ENCODE measurements around the gene CHRND.
A peak's percentile ranks its signal among the peaks of the same experiment; 100 is the strongest.

DNA sequence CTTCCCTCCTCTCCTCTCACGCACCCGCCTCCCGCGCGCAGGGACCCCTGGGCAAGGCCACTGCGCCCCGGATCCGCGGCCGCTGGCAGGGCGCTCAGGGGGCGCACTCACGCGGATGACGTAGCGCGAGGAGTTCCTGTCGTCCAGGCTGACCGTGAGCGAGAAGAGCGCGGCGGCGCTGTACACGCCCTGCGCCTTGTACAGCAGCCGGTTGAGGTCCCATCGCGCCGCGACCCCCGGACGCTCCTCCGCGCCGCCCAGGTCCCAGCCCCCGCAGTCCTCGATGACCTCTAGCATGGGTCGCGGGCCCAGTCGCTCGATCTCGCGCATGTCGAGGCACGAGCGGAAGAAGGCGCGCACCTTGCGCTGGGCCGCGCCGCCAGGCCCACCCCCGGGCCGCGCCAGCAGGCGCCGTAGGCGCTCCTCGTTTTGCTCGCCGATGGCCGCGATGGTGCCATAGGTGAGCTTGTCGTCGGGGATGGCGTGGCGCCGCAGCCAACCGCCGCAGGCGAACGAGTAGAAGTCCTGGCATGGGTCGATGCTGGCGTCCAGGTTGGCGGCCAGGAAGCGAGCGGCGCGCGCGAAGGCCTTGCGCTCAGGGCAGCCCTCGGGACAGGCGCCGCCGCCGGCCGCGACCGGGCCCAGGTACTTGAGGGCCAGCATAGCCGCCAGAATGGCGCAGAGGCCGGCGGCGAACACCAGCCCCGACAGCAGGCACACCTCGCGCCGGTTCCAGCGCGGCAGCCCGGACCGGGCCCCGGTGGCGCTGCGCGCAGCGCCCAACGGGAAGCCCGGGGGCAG, 40.0 kb upstream of the CHRND start:
- TF ChIP-seq, protein P1, sequence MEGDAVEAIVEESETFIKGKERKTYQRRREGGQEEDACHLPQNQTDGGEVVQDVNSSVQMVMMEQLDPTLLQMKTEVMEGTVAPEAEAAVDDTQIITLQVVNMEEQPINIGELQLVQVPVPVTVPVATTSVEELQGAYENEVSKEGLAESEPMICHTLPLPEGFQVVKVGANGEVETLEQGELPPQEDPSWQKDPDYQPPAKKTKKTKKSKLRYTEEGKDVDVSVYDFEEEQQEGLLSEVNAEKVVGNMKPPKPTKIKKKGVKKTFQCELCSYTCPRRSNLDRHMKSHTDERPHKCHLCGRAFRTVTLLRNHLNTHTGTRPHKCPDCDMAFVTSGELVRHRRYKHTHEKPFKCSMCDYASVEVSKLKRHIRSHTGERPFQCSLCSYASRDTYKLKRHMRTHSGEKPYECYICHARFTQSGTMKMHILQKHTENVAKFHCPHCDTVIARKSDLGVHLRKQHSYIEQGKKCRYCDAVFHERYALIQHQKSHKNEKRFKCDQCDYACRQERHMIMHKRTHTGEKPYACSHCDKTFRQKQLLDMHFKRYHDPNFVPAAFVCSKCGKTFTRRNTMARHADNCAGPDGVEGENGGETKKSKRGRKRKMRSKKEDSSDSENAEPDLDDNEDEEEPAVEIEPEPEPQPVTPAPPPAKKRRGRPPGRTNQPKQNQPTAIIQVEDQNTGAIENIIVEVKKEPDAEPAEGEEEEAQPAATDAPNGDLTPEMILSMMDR (IDR thresholded peaks at IDR 0.05; ENCODE audit: poor library complexity, severe bottlenecking): peak; percentile 19
- TF ChIP-seq POLR2AphosphoS5 (IDR thresholded peaks at IDR 0.05) (no peak), EZH2 (IDR thresholded peaks at IDR 0.05; ENCODE audit: borderline replicate concordance, insufficient read depth, low read length, poor library complexity, severe bottlenecking) (no peak), SMC3 (conservative IDR thresholded peaks at IDR 0.05; ENCODE audit: poor library complexity) (peak; percentile 12), TAF1 (IDR thresholded peaks at IDR 0.05; ENCODE audit: low read depth) (no peak)

All from neural cell (in vitro differentiated cells).